Hepatic stellate cell (primary cell): ENCODE results near the gene NPM1.
"Not testable (repeated sequence)": the region's sequence is repeated elsewhere in the genome, so short reads cannot be mapped to it uniquely, and the experiment has no call there.

Experiments used
- DNase-seq: peaks from one replicate; pipeline ENCODE4 v3.0.0; 2011; ENCODE audit warnings: low spot score

Gene NPM1

DNA sequence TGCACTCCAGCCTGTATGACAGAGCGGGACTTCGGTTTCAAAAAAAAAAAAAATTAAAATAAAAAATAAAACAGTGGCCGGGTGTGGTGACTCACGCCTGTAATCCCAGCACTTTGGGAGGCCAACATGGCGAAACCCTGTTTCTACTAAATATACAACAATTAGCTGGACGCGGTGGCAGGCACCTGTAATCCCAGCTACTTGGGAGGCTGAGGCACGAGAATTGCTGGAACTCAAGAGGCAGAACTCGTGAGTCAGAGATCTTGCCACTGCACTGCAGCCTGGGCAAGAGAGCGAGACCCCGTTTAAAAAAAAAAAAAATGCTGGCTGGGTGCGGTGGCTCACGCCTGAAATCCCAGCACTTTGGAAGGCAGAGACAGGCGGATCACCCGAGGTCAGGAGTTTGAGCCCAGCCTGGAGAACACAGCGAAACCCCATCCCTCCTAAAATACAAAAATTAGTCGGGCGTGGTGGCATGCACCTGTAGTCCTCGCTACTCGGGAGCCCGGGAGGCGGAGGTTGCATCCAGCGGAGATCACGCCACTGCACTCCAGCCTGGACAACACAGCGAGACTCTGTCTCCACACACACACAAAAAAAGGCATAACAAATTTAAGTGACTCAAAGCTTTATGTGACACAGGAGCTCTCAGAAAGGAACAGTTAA, 1.5 kb upstream of the NPM1 start:
- no peak for DNase-seq

DNA sequence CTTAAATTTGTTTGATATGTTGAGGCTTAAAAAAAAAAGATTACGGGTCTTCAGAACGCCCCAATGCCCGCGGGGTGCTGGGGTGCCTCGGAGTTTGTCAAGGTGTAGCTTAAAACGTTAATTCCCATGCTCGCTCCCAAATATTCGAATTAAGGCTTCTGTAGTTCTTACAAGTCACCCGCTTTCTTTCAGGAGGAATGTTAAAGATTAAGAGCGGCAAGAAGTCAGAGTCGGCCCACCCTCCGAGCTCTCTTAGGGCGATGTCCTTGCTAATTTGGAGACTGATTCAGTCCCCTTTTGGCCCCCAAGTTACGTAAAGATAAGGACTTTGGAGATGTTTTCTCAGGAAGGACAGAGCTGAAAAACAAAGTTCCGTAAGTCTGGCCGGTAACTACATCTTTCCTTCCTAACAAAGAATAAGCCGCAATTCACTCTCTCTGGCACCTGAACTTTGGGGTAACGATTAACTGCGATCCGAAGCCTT, 746 bp upstream of the NPM1 start:
- DNase-seq = peak; percentile 20

DNA sequence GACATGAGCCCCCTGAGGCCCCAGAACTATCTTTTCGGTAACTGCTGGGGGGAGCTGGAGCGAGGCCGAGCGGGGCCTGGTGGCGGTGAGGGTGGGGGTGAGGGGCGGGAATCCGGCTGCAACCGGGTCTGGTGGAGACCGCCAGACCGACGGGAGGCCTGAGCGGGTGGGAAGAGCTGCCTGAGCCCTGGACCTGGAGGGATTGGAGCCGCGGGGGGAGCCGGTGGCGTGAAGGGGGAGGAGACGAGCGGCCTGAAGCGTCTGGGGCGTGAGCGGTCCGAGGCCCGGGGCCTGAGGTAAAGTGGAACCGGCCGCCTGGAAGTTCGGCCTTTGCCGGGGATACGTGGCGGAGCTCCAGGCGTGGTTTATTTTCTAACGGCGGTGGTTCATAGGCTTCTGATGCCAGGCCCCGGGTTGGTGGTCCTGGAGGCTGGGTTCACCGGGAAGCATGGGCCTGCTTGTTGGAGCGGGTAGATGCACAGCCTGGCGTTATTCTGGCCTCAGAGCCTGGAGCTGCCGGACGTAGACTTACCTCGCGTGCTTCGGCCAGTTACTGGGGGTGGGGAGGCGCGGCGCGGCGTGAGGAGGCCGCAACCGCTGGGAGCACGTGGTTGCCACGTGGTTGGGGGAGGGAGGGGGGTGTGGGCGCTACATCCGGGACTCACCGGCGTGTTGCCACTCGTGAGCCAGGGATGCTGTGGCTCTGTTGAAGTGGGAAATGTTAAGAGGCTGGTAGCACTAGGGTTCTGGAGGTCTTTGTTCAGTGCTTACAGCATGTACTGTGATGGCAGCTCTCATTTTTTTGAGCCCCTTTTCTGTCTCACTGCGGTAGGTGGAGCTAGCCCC, 544 bp downstream of the NPM1 start:
- DNase-seq = peak; percentile 70

DNA sequence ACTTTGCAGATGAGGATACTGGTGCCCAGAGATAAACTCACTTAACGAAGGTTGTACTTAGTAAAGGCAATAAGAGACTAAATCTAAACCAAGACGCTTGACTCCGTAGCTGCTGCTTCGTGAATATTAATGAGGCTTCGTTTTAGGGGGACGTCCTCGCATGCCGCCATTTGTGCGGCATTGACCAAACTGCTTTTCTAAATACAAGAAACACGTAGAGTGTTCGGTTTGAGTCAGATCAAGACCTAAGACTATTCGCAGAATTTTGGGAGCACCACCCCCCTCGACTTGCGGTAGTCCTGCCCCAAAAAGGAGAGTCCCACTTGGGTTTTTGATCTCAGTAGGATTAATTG, 1.1 kb downstream of the NPM1 start:
- DNase-seq = no peak

DNA sequence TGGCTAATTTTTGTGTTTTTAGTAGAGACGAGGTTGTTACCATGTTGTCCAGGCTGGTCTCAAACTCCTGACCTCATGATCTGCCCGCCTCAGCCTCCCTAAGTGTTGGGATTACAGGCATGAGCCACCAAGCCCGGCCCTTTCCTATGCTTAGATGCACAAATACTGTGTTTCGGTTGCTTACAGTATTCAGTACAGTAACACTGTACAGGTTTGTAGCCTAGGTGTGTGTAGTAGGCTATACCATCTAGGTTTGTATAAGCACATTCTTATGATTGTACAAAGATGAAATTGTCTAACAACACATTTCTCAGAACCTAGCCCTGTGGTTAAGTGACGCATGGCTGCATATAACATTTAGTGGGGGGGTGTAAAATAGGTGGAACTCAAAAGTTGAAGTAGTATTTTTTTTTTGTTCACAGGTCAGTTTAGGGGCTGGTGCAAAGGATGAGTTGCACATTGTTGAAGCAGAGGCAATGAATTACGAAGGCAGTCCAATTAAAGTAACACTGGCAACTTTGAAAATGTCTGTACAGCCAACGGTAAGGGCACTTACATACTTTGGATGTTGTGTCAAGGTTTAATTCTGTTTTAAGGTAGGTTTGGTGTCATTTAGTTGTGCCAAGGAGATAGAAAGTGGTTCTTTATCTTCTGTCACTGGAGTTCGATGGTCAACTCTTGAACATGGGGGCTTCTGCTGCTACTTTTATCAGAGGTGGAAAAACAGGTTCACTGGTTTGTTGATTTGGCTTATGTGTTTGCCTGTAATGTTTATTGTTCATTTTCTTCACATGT, 3.4 kb downstream of the NPM1 start:
- no peak for DNase-seq

DNA sequence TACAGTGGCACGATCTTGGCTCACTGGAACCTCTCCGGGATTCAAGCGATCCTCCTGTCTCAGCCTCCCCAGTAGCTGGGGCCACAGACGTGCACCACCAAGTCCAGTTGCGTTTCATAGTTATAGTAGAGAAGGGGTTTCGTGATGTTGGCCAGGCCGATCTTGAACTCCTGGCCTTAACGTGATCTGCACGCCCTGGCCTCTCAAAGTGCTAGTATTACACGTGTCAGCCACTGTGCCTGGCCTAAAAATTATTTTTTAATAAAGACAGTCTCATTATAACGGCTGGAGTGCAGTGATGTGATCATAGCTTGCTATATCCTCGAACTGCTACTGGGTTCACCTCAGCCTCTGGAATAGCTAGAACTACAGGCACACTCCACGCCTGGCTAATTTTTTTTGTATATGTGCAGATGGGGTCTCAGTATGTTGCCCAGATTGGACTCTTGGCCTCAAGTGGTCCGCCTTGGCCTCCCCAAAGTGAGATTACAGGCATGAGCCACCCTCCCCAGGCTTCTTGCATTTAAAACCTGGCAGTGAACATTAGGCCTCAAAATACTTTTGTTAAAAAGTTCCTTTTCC, 4.4 kb downstream of the NPM1 start:
- DNase-seq = no peak

DNA sequence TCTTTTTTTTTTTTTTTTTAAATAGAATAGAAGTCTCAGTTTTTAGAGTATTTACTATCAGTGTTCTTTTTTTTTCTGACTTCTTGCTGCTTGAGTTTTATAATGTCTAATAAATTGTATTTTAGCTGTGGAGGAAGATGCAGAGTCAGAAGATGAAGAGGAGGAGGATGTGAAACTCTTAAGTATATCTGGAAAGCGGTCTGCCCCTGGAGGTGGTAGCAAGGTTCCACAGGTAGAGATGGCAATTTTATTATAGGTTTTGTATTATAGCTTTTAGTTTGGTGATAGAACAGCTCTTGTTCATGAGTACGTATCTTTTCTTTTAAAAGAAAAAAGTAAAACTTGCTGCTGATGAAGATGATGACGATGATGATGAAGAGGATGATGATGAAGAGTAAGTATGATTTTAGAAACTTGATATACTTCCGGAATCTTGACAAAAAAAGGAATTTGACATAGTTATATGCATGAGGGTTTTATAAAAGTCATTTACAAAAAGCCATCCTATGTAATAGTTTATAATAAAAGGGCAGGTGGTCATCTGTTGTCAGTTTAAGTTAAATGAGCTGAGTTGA, 5.0 kb downstream of the NPM1 start:
- DNase-seq = no peak

DNA sequence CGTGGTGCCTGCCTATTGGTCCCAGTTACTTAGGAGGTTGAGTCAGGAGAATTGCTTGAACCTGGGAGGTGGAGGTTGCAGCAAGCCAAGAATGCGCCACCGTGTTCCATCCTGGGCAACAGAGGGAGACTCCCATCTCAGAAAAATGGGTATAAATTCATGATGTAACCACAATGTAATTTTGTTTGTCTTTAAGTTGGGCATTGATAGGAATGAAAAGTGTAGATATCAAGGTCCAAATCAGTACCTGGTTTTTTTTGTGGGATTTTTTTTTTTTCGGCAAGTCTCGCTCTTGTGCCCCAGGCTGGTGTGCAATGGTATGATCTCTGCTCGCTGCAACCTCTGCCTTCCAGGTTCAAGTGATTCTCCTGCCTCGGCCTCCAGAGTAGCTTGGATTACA, 7.4 kb downstream of the NPM1 start:
- DNase-seq = no peak

DNA sequence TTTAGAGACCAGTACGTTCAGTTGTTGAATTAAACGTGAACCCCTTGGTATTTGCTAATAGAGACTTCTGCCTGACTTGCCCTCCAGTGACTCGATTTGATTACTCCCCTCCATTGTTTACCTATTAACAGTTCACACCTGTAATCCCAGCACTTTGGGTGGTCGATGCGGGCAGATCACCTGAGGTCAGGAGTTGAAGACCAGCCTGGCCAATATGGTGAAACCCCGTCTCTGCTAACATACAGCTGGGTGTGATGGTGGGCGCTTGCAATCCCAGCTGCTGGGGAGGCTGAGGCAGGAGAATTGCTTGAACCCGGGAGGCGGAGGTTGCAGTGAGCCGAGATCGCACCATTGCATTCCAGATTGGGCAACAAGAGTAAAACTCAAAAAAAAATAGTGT, 8.9 kb downstream of the NPM1 start:
- DNase-seq = not testable (repeated sequence)

DNA sequence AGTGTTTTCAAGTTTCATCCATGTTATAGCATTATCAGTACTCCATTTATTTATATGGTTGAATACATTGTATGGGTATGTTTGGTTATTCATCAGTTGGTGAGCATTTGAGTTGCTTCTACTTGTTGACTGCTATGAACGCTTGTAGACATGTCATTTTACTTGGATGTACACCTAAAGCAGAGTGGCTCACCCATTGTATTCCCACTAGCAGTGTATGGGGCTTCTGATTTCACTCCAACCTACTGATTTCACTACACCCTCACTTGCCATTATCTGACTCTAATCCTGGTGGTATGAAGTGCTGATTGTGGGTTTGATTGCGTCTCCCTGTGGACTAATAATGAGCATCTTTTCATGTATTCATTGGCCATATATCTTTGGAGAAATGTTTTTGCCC, 9.5 kb downstream of the NPM1 start:
- no peak for DNase-seq

DNA sequence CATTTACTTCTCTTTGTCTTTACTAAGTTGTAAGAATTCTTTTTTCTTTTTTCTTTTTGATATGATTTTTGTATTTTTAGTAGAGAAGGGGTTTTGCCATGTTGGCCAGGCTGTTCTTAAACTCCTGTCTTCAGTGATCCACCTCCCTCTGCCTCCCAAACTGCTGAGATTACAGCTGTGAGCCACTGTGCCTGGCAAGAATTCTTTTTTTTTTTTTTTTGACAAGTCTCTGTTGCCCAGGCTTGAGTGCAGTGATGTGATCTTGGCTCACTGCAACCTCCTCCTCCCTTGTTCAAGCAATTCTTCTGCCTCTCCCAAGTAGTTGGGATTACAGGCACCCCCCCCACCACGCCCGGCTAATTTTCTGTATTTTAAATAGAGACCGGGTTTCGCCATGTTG, 9.9 kb downstream of the NPM1 start:
- no peak for DNase-seq

DNA sequence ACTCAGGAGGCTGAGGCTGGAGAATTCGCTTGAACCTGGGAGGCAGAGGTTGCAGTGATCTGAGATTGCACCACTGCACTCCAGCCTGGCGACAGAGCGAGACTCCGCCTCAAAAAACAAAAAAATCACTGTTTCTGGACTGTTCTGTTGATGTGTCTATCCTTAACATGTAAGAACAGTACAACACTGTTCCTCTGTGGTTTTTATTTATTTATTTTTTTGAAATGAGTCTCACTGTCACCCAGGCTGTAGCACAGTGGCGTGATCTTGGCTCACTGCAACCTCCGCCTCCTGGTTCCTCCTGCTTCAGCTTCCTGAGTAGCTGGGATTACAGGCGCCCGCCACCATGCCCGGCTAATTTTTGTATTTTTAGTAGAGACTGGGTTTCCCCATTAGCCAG, 11.0 kb downstream of the NPM1 start:
- not testable (repeated sequence) for DNase-seq

DNA sequence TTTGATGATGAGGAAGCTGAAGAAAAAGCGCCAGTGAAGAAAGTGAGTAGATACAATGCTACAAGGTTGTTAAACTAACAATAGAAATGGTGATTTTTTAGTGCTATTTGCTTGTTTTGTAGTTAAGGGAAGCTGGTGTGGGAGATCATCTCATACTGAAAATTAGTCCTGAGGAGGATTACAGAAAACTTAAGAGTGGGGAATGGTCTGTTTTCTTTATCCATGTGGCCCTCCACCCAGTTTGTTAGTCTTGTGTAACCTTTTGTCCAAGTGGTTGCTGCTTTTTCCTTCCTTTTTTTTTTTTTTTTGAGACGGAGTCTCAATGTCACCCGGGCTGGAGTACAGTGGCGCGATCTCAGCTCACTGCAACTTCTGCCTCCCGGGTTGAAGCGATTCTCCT, 12.5 kb downstream of the NPM1 start:
- DNase-seq = no peak

DNA sequence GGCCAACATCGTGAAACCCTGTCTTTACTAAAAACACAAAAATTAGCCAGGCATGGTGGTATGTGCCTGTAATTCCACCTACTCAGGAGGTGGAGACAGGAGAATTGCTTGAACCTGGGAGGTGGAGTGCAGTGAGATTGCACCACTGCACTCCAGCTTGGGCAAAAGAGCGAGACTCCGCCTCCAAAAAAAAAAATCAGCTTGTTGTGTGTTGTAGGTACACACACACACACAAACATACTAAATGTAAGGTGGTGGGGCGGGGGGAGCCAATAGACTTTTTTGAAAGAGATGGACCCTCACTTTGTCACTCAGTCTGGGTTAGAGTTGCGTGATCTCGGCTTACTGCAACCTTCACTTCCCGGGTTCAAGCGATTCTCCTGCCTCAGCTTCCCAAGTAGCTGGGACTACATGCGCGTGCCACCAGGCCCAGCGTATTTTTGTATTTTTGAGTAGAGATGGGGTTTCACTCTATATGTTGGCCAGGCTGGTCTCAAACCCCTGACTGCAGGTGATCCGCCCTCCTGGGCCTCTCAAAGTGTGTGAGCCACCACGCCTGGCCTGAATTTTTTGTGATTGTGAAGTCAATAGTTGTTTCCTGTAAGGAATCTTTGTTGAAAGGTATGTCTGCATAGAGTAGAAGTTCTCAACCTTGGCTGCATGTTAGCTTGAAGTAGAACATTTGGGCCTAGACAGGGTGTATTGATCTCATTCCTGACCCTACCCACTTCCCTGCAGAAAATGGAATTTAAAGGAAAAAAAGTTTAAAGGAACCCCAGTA, 13.7 kb downstream of the NPM1 start:
- no peak for DNase-seq

DNA sequence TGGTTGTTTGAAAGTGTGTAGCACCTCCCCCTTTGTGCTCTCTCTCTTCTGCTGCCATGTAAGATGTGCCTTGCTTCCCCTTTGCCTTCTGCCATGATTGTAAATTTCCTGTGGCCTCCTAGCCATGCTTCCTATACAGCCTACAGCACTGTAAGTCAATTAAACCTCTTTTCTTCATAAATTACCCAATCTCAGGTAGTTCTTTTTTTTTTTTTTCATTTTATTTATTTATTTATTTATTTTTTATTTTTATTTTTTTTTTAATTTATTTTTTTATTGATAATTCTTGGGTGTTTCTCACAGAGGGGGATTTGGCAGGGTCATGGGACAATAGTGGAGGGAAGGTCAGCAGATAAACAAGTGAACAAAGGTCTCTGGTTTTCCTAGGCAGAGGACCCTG, 15.1 kb downstream of the NPM1 start:
- not testable (repeated sequence) for DNase-seq

DNA sequence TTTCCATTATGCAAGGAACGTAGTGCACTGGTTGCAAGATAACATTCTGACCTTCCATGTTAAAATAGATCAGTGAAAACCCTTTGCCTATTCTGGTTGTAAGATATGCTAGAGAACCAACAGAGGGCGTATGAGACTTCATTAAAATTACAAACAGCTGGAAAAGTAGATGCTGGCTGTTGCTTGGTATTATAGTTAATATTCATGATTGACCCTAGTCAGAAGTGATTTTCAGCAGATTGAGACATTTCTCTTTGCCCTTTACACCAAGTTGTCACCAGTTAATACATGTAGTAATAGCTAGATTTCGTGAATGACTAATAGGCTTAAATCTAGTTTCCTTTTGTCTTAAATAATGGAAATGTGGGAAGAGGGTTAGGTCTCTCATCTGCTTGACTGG, 18.0 kb downstream of the NPM1 start:
- no peak for DNase-seq

DNA sequence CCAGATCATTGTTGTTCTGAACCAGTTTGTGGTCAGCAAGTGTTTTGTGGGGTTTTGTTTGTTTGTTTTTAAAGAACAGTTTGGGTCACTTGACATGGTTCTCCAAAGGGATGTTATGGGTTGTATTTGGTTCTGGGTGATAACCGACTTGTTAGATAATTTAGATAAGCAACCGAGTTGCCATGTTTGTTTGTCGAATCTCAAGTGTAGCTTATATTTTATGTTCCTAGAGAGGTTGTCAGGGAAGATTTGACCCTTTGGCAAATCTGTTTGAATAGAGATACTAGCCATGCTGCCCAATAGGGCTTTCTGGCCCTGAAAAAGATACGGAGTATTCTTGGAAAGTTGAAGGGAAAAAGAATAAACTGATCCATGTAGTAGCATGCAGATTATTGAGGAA, 19.6 kb downstream of the NPM1 start:
- DNase-seq = no peak

DNA sequence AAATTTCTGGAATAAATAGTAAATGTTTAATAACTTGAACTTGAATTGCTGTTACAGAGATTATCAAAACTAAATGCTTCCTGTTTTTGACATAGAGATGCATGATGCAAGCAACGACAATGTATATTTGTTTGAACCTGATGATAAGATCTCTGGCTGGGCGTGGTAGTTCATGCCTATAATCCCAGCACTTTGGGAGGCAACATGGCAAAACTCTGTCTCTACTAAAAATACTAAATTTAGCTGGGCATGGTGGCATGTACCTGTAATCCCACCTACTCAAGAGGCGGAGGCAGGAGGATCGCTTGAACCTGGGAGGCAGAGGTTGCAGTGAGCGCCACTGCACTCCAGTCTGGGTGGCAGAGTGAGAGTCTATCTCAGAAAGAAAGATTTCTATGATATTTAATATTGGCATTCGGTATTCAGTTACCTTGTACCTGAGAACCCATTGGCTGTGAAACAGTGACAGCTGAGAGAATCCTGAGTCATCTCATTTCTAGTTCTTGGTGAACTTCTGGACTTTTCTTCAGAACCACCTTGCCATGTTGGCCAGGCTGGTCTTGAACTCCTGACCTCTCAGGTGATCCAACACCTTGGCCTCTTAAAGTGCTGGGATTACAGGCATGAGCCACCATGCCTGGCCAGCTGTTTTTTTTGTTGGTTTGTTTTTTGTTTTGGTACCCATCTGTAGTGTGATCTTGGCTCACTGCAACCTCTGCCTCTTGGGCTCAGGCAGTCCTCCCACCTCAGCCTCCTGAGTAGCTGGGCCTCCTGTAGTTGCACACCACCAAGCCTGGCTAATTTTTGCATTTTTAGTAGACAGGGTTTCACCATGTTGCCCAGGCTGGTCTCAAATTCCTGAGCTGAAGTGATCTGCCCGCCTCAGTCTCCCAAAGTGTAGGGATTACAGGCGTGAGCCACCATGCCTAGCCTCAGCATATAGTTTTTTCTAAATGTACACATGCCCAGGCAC, 21.8 kb downstream of the NPM1 start:
- DNase-seq = no peak

DNA sequence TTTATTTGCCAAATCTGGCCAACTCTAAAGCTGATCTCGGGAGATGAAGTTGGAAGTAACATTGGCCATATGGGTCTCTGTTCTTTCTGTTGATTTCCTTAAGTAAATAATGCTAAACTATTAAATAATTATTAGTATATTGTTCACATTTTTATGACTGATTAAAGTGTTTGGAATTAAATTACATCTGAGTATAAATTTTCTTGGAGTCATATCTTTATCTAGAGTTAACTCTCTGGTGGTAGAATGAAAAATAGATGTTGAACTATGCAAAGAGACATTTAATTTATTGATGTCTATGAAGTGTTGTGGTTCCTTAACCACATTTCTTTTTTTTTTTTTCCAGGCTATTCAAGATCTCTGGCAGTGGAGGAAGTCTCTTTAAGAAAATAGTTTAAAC, 22.5 kb downstream of the NPM1 start:
- no peak for DNase-seq

DNA sequence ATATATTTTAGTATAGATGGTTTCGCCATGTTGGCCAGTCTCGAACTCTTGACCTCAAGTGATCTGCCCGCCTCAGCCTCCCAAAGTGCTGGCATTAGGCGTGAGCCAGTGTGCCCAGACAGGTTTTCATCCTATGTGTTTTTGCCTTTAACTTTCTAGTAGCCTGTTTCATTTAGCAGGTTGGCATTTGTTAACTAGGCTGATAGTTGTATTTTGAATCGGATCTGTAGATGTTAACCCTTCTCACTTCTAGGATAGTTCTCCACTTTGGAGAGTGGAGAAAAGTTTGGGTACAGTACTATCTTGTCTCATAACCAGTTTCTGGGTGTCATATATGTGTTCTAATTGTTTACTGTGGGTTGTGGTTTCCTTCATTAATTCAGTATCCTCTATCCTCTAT, 24.5 kb downstream of the NPM1 start:
- no peak for DNase-seq
